COLO668 (cell line): ENCODE results near the gene TTLL1.

Experiments used
- DNase-seq: peaks from one replicate; lab custom pipeline; 2025; ENCODE audit not compliant: unreplicated experiment; lab: John Stamatoyannopoulos, UW

Gene TTLL1

DNA sequence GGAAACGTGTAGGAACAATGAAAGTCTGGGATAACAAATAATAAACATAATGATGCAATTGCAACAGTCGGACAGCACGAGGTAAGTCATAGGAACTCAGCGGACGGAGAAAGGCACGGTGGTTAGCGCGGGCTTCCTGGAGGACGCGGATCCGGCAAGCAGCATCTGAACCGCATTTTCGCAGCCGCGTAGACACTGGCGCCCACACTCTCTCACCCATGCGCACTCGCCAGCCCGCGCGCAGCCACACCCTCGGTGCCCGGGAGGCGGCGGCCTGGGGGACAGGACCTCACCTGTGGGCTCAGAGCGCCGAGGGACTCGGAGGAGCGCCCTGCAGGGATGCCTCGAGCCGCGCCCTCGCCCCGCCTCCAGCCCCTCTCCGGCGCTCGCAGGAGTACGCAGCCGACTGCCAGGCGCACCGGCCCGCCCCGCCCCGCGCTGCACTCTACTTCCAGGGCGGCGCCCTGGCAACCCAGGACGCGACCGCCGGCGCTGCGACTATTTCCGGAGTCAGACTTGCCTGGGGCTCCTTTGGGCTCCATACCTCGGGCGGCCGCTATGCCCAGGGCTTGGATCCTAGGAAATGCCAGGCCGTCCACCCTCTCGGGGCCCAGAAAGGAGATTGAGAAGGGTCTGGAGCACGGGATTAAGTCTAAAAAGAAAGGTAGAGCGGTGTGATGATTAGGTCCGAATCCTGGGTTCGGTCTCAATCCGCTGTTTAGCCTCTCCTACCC, at the start of gene TTLL1:
TSS of gene TTLL1 (minus strand) at position 408 of the 734 bp plus-strand sequence. CDS start 13,805 bp downstream, outside the sequence.
- peak; percentile 96 for DNase-seq

DNA sequence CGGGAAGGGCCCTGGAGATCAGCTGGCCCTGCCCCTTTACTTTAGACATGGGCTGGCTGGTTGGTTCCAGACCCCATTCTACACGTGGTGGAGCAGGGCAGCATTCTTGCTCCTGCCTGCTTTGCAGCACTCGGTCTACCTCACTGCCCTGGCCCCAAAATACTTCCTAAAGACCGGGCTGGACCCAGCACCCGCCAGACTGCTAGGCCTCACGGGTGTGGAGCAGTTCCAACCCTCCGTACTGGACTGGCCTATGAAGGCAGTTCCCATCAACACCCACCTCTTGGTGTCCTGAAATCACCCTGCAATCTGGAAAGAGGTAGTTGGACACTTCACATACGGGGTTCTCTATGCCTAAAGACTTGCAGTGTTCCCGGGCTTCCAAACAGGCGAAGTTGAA, 47.6 kb upstream of the TTLL1 start:
- DNase-seq, result no peak

- peak; percentile 47 for DNase-seq
Observed at GRCh38 chr22:43136255-43136654, 47.1 kb upstream of the TTLL1 start.

DNA sequence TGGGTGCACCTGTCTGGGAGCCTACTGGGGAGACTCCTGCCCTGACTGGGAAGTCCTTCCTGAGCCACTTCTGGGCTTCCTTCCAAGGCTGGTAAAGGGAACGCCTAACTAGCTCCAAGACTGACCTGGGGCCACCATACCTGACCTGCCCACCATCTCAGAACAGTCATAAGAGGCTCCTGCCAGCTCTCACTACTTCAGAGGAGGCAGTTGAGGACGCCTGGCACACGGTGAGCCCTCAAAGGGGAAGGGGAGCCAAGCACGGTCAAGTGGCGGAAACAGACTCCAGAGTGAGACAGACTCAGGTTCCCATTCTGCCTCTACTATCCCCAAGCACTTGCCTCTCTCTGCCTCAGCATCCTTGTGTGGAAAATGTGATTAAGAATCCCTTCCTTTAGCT, 46.4 kb upstream of the TTLL1 start:
- DNase-seq, result no peak

GRCh38 chr22:43134553-43134952, 45.4 kb upstream of the TTLL1 start:
- DNase-seq, result no peak

DNA sequence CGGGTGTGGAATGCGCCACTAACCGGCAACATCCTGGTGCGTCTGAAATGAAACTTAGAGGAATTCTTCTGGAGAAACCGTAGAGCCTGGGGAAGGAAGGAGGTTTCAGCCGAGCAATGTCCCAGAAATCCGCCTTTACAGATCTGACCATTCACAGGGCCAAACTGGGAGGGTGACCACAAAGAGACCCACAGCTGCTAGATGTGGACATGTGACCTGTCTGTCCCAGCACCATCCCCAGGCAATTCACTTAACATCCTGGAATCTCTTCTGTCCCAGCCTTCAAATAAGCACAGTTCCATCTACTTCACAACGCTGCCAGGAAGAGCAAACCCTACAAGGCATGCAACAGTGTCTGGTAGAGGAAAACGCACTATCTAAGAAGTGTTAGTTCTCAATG, 44.2 kb upstream of the TTLL1 start:
- DNase-seq, result no peak

- no peak for DNase-seq
Observed at GRCh38 chr22:43131773-43132501, 42.7 kb upstream of the TTLL1 start.

GRCh38 chr22:43129426-43130425, 40.5 kb upstream of the TTLL1 start:
- DNase-seq, result peak; percentile 67

DNA sequence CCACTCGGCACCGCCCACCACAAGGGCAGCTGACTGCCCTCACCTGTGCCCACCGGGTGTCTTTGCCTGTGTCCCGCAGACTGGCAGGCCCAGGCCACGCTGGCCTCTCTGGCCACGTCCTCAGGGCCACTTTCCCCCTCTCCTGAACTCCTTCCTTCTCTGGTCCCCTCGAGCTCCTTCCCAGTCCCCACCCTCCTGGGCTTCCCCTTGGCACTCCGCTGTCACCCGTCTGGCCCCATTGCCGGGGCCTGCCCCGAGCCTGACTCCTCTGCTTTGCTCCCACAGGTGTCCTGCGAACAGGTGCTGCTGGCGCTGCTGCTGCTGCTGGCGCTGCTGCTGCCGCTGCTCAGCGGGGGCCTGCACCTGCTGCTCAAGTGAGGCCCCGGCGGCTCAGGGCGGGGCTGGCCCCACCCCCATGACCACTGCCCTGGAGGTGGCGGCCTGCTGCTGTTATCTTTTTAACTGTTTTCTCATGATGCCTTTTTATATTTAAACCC, 39.8 kb upstream of the TTLL1 start:
- DNase-seq, result peak; percentile 95

GRCh38 chr22:43128116-43128515, 38.9 kb upstream of the TTLL1 start:
- peak; percentile 57 for DNase-seq

DNA sequence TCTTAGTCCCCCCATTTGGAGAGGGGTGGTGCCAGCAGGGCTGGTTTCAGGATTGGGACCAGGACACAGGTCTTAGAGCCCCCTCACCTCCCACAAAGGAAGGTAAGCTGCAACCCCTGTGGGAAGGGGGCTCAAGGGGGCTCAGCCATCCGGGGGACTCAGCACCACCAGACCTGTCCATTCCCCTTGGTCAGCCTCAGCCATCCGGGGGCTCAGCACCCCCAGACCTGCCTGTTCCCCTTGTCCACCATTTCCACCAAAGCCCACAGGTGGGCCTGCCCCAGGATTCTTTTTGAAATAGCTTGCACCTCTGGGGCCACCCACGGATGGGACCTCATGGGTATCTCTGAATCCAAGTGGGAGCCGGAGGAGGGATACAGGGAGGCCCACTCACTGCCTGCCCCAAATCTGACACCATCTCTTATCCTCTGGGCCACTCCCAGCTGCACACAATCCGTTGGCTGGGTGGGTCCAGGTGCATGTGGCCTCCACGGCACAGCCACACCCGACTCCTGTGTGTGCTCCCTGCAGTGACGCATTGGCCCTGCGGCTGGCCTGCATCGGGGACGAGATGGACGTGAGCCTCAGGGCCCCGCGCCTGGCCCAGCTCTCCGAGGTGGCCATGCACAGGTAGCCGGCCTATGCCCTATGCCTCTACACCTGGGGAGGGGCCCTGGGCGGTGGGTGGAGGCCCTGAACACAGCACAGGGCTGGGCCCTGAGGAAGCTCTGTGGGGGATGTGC, 38.1 kb upstream of the TTLL1 start:
- peak; percentile 79 for DNase-seq

DNA sequence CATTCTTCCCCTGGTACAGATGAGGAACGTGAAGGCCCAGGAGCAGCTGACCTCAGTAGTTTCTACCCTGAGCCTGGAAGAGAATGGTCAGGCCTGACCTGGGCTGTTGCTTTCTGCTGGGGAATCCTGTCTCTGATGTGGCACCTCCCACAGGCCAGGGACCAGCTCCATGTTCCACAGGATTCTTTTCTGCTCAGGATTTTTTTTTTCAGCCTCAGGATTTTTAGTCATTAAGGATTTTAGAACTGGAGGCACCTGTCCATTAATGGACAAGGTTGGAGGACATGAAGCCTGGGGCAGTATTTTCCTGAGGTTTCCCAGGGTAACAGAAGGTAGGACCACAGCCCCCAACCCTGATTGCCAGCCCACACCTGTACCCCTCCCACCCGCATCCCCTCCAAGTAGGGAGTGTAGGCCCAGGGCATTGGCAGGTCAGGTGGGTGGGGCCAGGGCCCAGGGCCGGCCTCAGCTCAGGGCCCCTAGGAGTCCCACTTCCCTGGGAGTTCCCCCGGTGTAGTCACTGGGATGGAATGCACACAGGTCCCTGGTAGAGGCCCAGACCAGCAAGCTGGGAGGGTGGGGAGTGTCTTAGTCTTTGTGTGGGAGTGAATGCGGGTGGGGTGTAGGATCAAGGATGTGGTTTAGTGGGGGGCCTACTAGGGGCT, 37.4 kb upstream of the TTLL1 start:
- peak; percentile 11 for DNase-seq

GRCh38 chr22:43118953-43119458, 29.8 kb upstream of the TTLL1 start:
- DNase-seq, result peak; percentile 34

GRCh38 chr22:43118024-43118849, 29.0 kb upstream of the TTLL1 start:
- no peak for DNase-seq

DNA sequence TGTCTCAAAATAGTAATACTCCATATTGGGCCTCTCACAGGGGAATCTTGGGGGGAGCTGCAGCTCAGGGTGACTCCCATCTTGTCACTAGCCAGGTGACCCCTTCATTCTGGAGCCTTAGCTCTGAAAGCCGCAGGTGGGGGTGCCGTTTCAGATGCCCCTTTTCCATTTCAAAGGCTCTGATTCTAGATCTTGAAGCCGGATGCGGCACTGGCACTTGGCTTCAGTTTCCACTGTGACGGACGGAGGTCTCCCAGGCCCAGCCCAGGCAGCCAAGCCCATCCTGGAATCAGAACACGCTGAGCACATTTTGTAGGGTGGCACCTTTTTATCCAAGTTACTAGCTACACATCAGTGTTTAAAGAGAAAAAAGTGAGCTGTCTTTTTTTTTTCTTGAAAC, 27.7 kb upstream of the TTLL1 start:
- DNase-seq, result no peak

- peak; percentile 76 for DNase-seq
Observed at GRCh38 chr22:43114958-43115357, 25.8 kb upstream of the TTLL1 start.

- DNase-seq, result peak; percentile 76
Observed at GRCh38 chr22:43113526-43114251, 24.5 kb upstream of the TTLL1 start.
